H7 (cell line): ENCODE results near the gene CORO2B. TPM values are rescaled to one million over a fixed set of nuclear protein-coding genes. Genes with fewer than 3 reads are reported as not detected.

Experiments used
- DNase-seq: peaks from one replicate; pipeline ENCODE4 v3.0.0; 2012
- H3K27me3 ChIP-seq: 2 replicates; pipeline ENCODE4 v1.6.0; 2011; ENCODE audit warnings: mild to moderate bottlenecking, low read length; ENCODE audit not compliant: control insufficient read depth, insufficient read depth
- H3K36me3 ChIP-seq: replicated peaks from 2 replicates; pipeline ENCODE4 v1.5.1; 2011; ENCODE audit warnings: low read length; ENCODE audit not compliant: control insufficient read depth, insufficient read depth
- H3K4me3 ChIP-seq: 2 replicates; pipeline ENCODE4 v1.5.1; 2011; ENCODE audit warnings: low read depth, mild to moderate bottlenecking, control low read depth, low read length, moderate library complexity; ENCODE audit not compliant: insufficient read depth
- total RNA-seq: library from RNA; depleted of rRNA; stranded (reverse); fragments of >200 nt; shearing (Covaris generic); gene quantifications from 2 replicates; pipeline ENCODE4 v1.2.3, GENCODE V29; 2014

Gene CORO2B
- total RNA-seq, 1 experiment from 2014 or later = 5.4 TPM

DNA sequence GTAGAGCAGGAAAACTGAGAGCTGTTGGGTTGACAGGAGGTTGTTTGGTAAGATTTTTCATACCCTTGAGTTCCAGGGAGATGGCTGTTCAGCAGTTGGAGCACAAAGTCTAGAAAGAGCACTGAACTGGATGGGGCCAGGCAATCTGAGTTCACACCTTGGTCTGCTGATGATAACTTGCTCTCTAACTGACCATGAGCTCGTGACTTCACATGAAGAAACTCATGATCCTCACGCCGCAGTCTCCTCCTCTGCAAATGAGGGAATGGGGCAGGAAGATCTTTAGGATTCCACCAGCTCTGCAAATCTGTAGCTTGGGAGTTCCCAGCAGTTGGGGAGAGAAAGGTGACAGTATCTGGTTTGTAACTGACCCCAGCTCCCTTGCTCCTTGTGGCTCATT is 33.7 kb downstream of the CORO2B start:
- DNase-seq = no peak
- no peaks in the 10 kb centered on the region for H3K27me3 ChIP-seq
- H3K36me3 ChIP-seq = no peaks in the 10 kb centered on the region
- no peak overlapping the region for H3K4me3 ChIP-seq

DNA sequence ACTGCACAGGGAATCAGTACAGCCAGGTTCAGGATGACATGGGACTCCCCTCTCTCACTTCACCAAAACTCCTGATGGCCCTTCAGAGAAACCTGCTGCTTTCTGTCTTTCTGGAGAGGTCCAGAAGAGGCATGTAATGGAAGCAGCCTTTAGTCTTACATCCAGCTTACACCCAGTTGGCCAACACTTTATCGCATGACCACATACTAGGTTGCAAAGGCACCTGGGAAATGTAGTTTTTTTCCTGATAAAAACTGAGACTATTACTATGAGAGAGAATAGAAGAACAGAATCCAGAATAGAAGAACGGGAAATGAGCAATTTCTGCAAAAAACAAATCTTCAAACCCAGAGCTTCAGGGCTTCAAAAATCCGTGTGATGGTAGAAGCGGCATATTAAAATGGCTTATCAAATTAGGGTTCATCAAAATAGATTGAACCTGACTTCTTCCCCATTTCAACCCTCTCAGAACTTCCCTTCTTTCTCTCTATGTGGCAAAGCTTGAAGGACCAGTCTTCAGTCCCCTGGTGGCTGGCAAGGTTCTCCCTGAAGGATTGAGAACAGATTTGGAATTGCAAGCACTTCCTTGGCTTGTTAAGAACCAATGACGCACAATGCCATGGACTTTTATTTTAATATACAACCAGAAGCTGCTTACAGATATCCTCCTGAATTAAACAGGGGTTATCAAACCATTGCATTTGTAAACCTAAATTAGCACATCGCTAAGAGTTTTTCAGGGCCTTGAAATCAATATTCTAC is 34.4 kb downstream of the CORO2B start:
- peak; percentile 65 for DNase-seq
- Histone ChIP-seq H3K36me3 (no peaks in the 10 kb centered on the region), H3K4me3 (no peak overlapping the region), H3K27me3 (no peaks in the 10 kb centered on the region)

DNA sequence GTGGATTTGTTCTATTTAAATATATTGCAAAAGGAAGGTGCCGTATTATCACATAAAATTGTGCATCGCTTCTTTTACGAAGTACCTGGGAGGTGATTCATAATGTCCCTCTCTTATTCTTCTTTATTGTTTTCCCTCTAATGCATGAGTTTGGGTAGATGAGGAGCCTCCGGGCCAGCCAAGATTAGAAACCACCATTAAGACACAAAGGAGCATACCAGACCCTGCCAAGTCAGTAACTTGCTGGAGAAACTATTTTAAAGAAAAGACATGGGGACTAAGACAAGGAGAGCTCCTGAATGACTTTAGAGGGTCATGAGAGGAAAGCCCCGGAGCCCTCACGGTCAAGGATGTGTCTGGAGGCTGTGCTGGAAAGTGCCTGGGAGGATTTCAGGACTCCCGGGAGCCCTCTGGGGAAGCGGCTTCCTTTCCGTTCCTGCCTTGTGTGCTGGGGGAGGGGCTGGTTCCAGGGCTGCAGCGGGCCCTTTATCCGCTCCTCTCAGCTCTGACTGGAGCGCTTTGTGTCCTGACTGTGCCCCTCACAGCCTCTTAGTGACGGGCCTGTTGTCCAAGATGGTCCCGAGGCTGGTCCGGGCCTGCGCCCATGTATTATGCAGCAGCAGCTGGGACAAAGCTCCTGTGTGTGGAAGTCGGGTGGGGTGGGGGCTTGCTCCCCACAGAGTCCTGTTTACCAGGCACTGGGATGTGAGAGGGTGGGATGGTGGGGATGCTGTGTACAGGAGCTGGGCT is 35.7 kb downstream of the CORO2B start:
- H3K4me3 ChIP-seq = no peak overlapping the region
- H3K27me3 ChIP-seq = no peaks in the 10 kb centered on the region
- H3K36me3 ChIP-seq = no peaks in the 10 kb centered on the region
- DNase-seq = peak; percentile 88

DNA sequence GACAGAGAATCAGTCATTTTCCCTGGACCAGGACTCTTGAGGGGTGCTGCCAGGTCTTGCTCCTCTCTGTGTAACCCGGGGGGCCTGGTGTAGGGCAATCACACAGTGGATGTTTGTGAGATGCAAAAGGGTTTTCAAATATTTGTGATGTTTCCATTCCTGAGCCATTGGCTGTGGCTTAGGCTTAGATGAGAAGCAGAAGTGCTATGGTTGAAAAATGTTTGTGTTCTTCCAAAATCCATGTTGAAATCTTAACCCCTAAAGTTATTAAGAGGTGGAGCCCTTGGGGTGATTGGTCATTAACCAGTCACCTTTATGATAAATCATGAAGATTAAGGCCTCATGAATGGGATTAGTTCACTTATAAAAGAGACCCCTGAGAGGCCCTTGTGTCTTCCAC is 36.5 kb downstream of the CORO2B start:
- no peaks in the 10 kb centered on the region for H3K27me3 ChIP-seq
- no peak overlapping the region for H3K4me3 ChIP-seq
- no peak for DNase-seq
- H3K36me3 ChIP-seq = no peaks in the 10 kb centered on the region

DNA sequence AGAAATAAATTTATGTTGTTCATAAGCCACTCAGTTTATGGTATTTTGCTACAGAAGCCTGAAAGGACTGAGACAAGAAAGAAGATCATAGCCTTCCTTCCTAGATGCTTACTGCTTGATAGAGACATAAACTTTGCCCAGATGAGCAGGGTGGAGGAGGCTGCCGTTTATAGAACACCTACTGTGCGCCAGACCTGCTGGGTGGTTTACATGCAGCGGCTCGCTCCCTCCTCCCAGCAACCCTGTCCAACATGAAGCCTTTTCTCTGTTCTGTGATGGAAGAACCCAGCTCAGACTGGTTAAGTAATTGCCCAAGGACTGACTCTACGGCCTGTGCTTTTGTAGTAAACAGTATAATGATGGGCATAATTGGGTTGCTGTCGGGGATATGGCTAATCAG is 37.0 kb downstream of the CORO2B start:
- Histone ChIP-seq H3K27me3 (no peaks in the 10 kb centered on the region), H3K36me3 (no peaks in the 10 kb centered on the region), H3K4me3 (no peak overlapping the region)
- DNase-seq = no peak

DNA sequence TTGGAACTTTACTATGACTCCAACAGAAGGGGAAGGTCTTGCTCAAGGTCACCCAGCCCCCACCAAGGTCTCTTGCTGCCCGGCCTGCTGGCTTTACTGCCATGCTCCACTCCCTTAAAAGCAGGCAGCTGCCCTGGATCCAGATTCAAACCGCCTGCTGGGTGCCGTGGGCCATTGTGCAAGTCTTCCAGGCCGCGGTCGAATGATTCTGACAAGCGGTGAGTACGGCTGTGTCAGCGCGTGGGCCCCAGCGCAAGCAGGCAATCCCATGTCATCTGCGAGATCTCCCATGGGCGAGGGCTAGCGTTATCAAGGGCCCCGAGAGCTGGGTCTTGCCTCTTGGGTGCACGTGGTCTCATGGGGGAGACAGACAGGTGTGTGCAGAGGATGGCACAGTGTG is 37.6 kb downstream of the CORO2B start:
- H3K27me3 ChIP-seq = no peaks in the 10 kb centered on the region
- no peaks in the 10 kb centered on the region for H3K36me3 ChIP-seq
- H3K4me3 ChIP-seq = no peak overlapping the region
- DNase-seq = no peak

DNA sequence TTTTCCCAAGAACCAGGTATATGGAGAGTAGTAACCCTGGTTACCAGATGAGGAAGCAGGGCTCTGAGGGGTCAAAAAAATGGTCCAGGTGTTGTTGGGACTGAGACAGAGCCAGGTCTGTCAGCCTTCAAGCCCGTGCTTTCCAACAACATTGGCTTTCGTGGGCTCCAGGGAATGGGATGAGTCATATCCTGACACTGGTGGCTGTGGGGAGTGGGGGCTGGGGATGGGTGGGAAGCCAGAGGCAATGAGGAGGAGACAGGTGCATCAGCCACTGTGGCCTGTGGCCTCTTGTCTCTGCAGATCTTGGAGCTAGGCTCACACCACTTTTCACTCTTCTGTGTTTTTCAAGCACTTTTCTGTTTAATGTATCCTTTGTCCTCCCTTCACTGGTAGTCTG is 38.2 kb downstream of the CORO2B start:
- Histone ChIP-seq H3K27me3 (no peaks in the 10 kb centered on the region), H3K36me3 (no peaks in the 10 kb centered on the region), H3K4me3 (no peak overlapping the region)
- no peak for DNase-seq

DNA sequence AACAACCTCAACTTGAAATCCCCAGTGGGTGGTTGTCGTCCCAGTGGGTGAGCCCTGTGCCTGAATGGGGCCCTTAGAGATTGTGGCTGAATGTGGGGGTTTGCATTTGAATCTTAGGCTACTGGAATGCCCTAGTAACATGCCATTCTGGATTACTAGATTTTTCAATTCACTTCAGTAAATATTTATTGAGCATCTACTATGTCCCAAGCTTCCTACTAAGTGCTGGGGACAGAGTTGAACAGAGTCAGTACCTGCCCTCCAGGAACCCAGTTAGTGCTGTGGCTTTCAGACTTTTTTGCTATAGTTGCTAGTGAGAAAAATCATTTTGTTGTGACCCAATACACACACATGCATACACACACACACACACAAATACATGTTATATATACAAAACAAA is 39.0 kb downstream of the CORO2B start:
- no peak for DNase-seq
- Histone ChIP-seq H3K36me3 (no peaks in the 10 kb centered on the region), H3K27me3 (no peaks in the 10 kb centered on the region), H3K4me3 (no peak overlapping the region)

DNA sequence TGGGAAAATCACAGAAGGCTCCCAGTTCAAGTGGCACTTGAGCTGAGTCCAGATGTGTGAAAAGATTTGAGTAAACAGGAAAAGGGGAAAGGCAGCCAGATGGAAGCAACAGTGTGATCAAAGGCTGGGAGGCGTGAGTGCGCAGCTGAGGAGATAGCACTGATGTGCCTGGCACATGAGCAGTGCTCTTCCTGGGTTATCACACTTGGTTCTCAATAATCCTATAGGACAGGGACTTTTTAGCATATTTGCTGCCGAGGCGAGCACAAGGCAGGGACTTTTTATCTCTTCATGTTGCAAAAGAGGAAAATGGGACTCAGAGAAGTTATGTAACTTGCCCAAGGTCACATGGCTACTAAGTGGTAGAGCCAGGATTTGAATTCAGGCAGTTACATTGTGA is 39.6 kb downstream of the CORO2B start:
- no peaks in the 10 kb centered on the region for H3K27me3 ChIP-seq
- no peak for DNase-seq
- no peaks in the 10 kb centered on the region for H3K36me3 ChIP-seq
- no peak overlapping the region for H3K4me3 ChIP-seq

DNA sequence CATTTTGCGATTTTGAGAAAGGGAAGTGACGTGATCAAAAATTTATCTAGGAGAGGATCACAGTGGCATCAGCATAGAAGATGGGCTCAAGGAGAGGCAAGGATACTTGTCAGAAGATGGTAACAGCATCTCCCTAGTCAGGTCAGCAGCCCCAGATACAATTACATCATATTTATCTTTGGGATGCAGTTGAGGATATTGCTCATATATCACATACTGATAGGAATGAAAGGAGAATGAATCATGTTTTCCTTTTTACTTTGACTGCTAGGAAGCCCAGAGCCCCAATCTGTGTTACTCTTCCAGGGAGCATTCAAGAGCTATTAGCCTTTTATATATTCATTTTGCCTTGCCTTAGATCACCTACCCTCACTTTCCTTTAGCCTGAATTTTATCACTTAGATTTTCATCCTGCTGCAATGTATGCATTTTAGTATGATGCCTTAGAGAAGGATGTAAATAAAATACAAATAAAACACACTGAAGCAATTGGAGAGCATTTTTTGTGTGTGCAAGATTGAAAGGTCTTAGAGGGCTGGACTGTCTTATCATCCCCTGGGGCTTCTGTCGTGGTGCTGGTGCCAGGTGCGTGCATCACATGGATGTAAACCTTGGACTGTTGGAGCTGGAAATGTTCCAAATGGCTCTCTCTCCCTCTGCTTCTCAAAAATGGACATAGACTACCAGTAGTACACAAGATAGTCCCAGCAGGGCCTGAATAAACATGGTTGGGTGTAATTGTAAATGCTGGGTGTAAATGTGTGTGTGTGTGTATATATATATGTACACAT is 40.3 kb downstream of the CORO2B start:
- no peaks in the 10 kb centered on the region for H3K27me3 ChIP-seq
- no peaks in the 10 kb centered on the region for H3K36me3 ChIP-seq
- no peak for DNase-seq
- no peak overlapping the region for H3K4me3 ChIP-seq

DNA sequence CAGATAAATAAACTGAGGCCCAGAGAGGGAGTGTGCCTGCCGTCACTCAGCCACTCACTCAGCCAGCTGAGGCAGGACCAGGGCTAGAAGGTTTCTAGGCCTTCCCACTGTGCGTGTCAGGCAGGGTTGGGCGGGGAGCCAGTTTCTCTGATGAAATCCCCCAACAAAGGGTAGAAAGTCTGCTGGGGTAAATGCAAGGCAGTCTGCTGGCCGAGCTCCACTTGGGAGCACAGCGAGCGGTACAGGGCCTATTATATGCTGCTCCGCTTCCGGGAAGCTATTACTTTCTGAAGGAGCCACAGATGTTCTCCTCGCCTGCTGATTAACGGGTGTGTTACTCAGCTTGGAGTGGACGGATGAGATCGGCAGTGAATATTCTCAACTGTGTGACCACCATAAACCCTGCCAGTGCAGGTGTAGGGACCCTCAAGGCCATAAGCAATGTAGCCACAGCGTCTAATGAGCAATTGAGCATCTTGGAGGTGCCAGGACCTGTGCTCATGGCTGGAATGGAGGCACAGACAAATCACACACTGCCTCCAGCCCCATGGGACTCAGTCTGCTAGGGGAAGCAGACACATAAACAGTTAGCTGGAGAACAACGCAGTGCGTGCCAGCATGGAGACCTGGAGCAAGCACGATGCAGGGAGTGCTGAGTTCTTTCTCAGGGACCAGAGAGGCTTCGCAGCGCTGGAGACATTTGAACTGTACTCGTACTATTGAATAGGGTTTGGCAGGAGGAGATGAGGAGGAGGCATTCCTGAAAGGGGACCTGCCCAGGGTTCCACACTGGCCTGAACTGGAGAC is 42.1 kb downstream of the CORO2B start:
- H3K36me3 ChIP-seq = no peaks in the 10 kb centered on the region
- H3K4me3 ChIP-seq = no peak overlapping the region
- H3K27me3 ChIP-seq = no peaks in the 10 kb centered on the region
- no peak for DNase-seq

DNA sequence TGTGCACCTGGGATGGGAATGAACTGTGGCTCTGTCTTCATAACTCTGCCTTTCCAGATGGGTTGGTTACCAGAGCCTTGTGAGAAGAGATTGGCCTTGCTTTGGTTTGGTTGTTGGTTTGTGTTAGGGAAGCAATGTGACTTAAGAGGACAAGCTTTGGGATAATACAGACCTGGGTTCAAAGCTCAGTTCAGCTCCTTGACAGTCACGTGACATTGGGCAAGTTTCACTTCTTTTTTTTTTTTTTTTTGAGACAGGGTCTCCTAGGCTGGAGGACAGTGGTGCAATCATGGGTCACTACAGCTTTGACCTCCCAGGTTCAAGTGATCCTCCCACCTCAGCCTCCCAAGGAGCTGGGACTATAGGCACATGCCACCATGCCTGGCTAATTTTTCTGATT is 42.7 kb downstream of the CORO2B start:
- no peak overlapping the region for H3K4me3 ChIP-seq
- DNase-seq = no peak
- no peaks in the 10 kb centered on the region for H3K36me3 ChIP-seq
- H3K27me3 ChIP-seq = no peaks in the 10 kb centered on the region

DNA sequence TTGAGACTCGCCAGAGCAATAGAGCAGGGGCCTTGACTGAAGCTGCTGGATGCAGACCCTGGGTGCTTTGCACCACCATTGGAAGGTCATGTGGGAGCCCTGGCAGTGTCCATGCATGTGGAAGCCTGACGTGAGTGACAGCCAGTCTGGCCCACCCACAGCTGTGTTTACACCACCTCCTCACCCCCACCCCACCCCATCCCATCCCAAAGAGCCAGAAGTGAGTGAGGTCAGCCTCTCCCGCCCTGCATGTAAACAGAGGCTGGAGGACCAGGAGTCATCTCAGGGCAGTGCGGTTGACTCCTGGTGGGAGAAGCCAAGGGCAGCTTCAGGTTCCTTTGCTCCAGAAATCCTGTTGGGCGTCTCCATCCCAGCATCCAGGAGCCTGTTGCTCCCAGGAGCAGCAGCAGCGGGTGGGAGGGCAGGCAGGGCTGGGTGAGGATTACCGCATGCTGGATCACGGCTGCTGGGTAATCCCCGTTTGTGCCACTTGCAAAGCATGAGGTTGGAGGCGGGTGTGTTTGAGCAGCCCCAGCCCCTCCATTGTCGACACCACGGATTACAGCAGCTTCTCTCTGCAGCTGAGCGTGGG is 44.6 kb downstream of the CORO2B start:
- H3K4me3 ChIP-seq = no peak overlapping the region
- no peaks in the 10 kb centered on the region for H3K36me3 ChIP-seq
- no peak for DNase-seq
- H3K27me3 ChIP-seq = no peaks in the 10 kb centered on the region

DNA sequence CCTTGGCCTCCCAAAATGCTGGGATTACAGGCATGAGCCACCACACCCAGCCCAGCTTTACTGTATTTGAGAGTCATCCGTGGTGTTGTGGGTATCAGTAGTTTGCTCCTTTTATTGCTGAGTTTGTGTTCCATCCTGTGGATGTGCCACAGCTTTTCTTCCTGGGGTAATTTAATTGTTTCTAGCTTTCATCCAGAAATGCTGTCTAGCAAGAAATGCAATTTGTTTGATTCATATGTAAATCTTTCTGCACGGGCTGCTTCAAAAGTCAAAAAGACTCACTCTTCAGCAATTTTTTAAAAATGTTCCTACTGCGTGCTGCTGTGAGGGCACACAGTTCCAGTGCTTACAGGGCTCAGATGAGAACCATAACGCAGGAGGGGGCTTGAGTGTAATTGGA is 47.1 kb downstream of the CORO2B start:
- Histone ChIP-seq H3K4me3 (no peak overlapping the region), H3K27me3 (no peaks in the 10 kb centered on the region), H3K36me3 (no peaks in the 10 kb centered on the region)
- no peak for DNase-seq
